AG20443 (cell line): ENCODE data around the gene PITPNM3.
"Not testable (repeated sequence)": the region's sequence is repeated elsewhere in the genome, so short reads cannot be mapped to it uniquely, and the experiment has no call there.

Source experiments
- DNase-seq: peaks from one replicate; pipeline ENCODE4 v3.0.0; 2012; ENCODE audit warnings: low spot score, mixed read lengths

PITPNM3 gene

DNA sequence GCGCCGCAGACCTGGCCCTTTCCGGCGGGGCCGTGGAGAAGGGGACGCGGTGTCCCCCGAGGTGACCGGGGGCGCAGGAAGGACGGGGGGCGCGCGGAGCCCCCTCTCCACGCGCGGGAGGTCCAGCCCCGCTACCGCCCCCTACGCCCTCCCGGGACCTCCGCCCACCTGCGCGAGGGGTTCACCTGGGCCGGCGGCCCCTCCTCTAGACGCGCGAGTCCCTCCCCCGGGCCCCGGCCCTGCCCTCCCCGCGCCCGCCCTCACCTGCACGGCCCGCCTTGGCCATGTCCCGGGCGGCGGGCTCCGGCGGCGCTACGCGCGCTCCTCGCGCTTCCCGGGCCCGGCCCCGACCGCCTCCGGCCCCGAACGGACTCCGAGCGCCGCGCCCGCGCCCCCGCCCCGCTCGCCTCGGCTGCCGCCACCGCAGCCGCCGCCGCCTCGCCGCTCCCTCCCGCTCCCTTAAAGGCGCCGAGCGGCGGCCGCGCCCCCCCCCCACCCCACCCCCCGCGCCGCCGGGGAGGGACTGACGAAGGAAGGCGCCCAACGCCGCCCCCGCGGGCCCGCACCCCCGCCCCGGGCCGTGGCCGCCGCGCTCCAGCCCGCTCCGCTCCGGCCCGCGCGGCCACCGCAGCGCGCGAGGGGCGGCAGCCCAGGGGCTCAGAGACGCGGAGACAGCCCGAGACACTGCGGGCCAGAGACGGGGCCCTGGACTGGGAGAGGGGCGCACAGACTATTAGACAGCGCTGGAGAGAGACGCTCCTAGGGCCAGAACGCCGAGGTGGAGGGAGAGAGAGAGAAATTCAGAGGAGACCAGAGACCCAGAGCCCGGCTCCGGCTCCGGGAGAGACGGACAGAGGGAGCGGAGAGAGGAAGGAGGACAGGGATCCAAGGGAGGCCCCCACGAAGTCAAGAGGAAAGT lies at the start of gene PITPNM3:
PITPNM3 (minus strand) TSS at position 435 of the 919 bp plus-strand sequence; CDS start at position 286, 149 bp downstream.
- peak; percentile 68 for DNase-seq

DNA sequence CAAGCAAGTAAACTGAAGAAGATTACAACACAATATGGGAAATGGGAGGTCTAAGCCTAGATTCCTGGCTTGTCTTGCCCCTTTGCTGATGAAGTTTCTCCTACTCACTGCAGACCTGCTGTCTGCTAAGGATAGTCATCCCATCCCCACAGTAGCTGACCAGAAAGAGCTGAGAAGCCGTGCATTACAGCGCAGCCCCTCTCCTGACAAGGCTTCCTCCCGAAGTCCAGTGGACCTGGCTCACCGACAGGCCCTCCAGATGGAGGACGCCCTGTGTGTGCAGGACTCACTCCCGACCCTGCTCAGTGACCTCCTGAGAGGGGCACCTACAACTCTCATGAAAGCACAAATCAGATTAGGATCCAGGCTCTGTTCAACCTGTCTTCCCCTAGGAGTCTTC lies 48.8 kb upstream of the PITPNM3 start:
- DNase-seq, result no peak

- no peak for DNase-seq
Observed at GRCh38 chr17:6603744-6604325, 47.5 kb upstream of the PITPNM3 start.

GRCh38 chr17:6602141-6602540 lies 45.8 kb upstream of the PITPNM3 start:
- no peak for DNase-seq

DNA sequence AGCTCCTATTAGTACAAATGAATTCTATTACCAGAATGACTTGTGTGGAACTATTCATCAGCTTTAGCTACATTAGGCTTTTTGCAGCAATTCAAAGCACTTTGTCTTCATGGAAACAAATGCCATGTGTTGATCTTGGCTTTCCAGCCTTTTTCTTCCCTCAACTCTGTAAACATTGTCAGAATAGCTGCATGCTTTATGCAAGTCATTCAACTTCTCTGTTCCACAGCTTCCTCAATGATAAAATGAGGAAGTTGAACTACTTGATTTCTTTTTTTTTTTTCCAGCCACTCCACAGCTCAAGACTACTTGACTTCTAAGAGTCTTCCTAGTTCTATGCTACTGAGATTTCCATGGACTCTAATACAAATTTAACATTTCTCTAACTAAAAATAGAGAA lies 43.0 kb upstream of the PITPNM3 start:
- DNase-seq, result no peak

DNA sequence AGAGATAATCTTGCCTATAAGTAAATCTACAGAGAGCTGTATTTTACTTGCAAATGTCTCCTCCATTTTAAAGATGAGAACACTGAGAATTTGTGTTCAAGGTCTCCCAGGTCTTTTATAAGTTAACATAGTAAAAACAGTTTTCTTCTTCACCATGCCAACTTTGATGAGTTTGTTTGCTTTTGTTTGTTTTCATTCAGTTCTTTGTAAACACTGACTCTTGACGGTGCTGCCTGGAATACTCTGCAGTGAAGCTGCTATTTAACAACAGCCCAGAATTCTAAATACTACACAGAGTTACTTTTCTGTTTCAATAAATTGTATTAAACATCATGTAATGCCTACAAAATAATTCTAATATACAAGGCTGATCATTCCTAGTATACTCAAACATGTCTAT lies 41.4 kb upstream of the PITPNM3 start:
- no peak for DNase-seq

GRCh38 chr17:6596941-6597340 lies 40.6 kb upstream of the PITPNM3 start:
- no peak for DNase-seq

DNA sequence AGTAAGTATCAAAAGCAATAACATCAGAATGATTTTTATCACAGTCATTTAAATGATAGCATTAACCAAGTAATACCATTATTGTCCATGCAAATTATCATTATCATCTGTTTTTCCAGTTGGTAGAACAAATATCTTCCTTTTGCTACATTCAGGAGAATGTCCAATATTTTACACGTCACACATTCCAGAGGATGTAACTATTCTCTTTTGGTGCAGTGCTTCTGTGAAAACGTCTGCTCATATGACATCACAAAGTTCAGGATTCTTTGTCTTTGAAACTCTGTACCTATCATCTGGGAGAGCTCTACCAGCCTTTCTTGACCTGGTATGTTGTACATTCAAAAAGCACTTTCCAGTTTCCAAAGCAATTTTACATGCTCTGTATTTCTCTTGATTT lies 40.2 kb upstream of the PITPNM3 start:
- no peak for DNase-seq

DNA sequence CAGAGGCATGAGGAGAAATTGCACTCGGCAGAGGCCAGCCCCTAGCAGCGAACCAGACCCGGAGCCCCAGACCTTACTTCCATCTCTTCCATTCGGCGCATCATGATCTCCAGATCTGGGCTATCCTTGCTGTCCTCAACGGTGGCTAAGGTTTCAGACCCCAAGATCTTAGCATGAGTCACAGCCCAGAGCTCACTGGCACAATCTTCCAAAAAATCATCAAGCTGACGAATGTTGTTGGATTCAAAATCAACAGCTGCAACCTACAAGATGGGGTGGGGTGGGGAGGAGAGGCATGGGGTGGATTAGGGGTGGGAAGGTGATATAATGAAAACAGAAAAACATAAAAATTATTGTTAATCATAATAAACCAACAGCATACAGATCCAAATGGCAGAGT lies 39.7 kb upstream of the PITPNM3 start:
- no peak for DNase-seq

DNA sequence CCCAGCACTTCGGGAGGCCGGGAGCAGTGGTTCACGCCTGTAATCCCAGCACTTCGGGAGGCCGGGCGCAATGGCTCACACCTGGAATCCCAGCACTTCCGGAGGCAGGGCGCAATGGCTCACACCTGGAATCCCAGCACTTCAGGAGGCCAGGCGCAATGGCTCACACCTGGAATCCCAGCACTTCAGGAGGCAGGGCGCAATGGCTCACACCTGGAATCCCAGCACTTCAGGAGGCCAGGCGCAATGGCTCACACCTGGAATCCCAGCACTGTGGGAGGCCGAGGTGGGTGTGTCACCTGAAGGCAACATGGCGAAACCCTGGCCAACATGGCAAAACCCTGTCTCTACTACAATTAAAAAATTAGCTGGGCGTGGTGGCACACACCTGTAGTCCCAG lies 37.0 kb upstream of the PITPNM3 start:
- DNase-seq, result not testable (repeated sequence)

GRCh38 chr17:6592173-6592572 lies 35.8 kb upstream of the PITPNM3 start:
- DNase-seq, result no peak

DNA sequence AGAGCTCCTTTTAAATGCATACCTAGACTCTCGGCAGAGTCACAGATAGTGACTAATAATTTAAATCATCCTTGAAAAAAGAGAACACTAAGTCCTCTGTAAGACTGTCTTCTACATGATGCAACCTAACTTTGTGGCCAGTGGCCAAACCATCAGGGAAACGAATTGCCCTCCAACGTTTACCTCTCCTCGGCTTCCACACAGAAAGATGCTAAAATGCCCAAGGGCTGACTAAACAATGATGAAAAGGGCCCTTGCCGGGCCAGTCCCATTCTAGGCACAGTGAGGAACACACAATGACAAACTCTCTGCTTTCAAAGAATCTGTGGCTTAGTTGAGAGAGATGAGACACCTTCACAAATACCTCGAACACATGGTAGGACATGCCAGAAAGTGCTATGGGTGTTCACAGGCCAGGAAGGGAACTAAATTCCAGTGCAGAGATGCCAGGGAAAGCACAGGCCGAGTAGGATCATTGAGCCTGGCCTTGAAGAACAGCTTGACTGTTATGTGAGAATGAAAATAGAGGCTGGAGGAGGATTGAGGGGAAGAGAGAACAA lies 35.3 kb upstream of the PITPNM3 start:
- peak; percentile 65 for DNase-seq

DNA sequence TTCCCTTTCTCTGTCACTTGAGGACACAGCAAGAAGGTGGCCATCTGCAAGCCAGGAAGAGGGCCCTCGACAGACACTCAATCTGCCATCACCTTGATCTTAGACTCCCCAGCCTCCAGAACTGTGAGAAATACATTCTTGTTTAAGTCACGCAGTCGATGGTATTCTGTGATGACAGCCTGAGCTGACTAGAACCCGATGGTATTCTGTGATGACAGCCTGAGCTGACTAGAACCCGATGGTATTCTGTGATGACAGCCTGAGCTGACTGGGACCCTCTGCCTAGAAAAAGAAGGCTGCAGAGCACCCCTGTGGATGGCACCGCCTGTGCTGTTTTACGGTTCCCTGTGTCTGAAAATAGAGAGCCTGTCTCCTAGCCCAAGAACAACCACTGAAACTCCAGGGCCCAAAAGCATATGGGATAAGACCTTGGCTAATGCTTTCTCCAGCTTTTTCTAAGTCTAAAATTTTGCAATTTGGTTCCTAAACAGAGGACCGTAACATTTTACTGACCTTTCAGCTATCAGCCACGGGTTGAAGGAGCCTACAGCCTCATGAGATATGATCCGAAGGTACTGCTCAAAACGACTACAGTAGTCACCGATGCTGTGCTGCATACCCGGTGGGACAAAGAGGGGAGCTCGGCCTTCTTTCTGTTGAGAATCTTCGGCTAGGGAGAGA lies 33.1 kb upstream of the PITPNM3 start:
- DNase-seq, result peak; percentile 44

GRCh38 chr17:6588165-6588564 lies 31.8 kb upstream of the PITPNM3 start:
- DNase-seq, result no peak

DNA sequence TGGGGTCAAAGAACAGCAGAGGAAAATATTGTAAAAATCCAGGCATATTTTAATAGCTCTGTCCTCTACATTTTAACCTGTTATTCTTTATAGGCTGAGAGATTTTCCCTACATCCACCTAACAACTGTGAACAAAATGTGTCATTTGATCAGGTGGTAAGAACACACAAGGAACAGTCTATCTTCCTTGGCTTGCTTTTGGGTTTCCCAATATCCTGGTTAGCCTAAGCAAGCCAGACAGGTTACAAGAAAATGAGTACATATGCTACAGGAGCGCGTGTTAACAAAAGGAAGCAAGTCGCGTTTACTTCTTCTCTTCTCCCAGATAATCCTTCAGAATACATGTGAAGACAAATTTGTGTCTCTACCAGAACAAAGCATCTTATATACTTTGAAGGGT lies 31.0 kb upstream of the PITPNM3 start:
- no peak for DNase-seq

GRCh38 chr17:6583411-6583810 lies 27.1 kb upstream of the PITPNM3 start:
- no peak for DNase-seq

DNA sequence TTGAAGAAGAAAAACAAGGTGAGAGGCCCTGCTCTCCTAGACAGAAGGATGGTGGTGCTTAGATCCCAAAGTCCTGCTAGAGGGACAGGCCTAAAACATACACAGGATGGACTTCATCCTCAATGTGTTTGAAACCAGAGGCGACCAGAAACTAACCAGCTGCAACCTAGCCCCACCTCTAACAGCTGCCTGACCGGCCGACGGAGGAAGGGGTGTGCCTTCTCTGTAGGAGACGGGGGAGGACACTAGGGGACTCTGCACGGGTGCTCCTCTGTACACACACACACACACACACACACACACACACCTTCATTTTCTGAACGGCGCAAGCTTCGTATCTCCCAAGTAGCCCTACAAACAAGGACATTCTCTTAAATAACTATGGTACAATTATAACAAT lies 24.3 kb upstream of the PITPNM3 start:
- no peak for DNase-seq

DNA sequence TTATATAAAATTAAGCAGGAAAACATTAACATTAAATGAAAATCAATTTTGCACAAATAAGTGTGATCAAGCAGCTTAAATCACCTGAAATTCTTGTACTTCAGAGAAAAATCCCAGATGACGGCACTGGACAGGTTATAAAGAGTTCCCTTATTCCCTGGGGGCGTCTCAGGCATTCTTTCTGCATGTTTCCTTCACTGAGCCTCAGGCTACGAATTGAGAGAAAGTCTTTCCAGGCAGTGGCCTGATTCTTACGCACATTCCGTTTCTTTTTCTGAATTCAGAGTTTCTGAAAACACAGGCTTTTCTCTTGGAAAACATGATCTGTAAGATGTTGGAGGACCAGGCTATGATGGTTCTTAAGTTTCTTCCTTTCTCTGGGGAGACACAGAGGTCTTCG lies 22.1 kb upstream of the PITPNM3 start:
- DNase-seq, result no peak

DNA sequence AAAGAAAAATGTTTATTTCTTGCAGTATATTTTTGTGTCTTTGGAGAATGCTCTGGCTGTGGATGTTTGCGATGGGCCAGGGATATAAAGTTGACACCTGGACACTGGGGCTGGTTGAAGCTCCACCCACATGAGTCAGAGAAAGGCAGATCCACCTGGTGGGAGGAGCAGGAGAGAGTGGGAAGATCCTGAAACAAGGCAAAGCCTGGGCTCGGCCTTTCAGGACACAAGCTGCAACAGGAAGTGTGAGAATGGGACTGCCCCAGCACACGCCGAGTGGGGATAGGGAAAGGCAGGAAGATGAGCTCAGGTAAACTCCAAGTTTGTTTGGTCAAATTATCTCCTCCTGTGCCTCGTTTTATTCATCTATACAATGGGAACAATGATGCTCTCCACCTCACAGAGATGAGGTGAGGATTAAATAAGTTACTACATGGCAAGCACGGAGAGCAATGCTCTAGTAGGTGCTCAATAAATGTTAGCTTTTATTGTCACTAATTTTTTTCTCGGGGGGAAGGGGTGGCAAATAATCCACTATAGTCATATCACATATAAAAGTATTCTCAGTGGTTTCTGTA lies 21.4 kb upstream of the PITPNM3 start:
- no peak for DNase-seq

DNA sequence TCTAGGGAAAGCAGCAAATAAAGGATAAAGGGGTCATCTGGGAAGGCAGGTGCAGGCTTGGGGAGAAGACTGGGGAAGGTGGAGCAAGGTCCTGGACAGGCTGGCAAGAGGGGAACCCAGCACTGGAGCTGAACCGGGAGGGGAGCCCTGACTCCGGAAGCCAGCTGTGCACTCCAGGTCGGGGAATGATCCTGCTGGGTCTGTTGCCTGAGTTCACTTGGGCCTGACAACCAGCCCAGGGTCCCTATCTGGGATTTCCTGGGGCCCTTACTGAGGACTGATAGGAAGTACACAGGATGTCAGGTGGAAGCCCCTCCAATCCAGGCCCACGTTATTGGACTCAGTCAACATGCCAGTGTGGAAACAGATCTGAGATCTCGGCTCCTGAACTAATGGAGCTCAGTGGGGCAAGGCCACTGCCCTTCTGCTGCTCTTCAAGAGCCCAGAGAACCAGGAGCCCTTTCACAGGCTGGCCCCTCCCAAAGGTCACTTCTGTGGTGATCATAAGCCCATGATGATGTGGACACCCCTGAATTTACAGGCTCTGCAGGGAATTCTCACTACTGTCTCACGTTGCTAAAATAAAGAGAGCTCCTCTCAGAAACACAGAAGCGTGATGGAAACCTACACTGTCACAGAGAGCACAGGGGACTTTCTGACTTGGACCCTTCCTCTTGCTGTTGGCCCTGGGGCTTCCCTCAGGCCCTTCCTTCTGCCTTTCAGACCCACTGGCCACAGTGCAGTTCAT lies 19.9 kb upstream of the PITPNM3 start:
- DNase-seq, result no peak

DNA sequence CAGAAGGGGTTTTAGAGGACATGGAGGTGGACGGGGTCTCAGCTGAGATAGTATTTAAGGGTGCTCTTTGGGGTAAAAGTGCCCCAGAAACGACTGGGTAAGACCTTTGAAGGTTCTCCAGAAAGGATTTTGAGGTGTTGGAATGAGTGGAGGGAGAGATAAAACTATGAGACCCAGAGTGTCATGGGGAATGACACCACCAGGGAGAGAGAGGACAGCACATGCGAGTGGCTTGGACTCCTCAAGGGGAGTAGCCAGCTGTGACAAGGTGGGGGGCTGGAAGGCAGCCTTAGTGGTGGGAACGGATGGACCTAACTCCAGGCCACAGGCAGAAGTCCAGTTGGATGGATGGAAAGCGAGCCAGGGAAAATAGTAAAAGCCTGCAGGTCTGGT lies 19.2 kb upstream of the PITPNM3 start:
- DNase-seq, result no peak
